Rectal smooth muscle tissue (tissue), 1 donor: ENCODE results near the gene NCOA7.

ENCODE experiments used
- H3K27ac ChIP-seq: one replicate; pipeline ENCODE4 v1.7.0; 2013; ENCODE audit warnings: low read depth, low read length, inconsistent platforms
- H3K27me3 ChIP-seq: one replicate; pipeline ENCODE4 v1.7.0; 2013; ENCODE audit warnings: low read length; ENCODE audit not compliant: control insufficient read depth, insufficient read depth
- H3K36me3 ChIP-seq: one replicate; pipeline ENCODE4 v1.7.0; 2013; ENCODE audit warnings: low read length; ENCODE audit not compliant: control insufficient read depth, insufficient read depth
- H3K4me1 ChIP-seq: one replicate; pipeline ENCODE4 v1.7.0; 2013; ENCODE audit warnings: low read length; ENCODE audit not compliant: control insufficient read depth, insufficient read depth
- H3K4me3 ChIP-seq: one replicate; pipeline ENCODE4 v1.7.0; 2013; ENCODE audit warnings: low read length
- H3K9ac ChIP-seq: one replicate; pipeline ENCODE4 v1.7.0; 2013; ENCODE audit warnings: low read length

Gene NCOA7

DNA sequence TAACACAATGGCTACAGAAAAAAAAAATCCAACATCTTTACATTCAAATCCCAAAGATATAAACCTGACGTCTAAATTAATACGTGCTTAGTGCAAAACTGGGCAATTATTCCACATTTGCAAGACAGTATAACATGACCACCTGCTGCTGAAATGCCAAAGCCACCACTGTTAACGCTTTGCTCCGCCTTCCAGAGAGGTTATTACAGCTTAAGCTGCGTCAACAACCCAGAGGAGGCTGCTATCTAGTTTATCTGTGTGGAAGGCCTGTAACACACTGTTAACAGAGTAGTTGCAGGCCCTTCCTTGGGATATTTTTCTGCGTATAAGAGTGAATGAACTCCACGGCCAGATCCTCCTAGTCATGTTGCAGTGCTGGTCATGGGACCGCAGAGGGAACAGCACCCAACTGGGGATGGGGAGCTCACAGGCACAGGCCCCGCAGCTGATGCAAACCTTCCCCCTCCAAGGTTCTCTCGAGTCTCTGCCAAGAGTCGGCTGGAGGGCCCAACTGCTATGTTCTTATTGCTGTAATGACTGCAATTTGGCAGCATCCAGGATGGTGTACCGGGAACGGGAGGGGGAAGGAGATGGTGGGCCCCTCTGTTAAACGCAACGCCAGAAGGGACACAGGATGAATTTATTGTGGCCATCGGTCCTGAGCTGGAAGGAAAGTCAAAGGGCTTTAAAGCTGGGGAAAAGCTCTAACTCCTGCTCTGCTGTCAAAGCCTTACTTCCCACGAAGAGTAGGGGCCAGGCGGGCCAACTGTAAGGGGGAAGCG is 993 bp upstream of the NCOA7 start:
- peaks cover 9% of the 10 kb centered on the region for H3K4me1 ChIP-seq

DNA sequence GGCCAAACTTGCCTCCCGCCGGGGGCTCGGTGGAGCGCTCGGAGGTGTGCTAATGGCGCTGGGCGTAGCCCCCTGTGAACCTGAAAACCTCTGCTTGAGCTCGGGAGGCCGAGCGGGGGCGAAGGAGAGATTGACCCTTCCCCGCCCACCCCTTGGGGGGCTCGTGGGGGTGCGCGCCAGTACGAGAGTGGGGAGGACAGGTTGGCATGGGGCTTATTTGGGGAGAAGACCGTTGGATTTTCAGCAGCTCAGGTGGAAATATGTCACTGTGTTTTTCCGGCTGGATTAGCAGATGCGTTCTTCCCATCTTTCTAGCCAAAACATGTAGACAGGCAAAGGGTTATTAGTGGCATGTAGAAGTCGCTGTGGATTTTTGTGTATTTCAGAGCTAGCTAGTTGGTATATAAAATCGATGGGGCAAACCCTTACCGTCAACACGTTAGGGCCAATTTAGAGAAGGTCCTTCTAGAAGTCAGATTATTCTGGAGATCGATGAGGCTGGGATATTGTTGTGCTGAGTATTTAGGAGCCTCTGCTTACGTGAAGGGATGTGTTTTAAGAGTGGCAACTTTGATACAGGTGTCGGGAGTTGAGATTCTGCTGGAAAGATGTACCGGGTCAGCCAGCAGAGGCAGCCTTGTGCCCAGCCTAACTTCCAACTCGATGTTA is 525 bp downstream of the NCOA7 start:
- Histone ChIP-seq H3K36me3 (no peaks in the 10 kb centered on the region), H3K27me3 (no peaks in the 10 kb centered on the region), H3K4me3 (peak overlapping the region; percentile 78), H3K9ac (peak overlapping the region; percentile 20), H3K27ac (peak overlapping the region; percentile 94), H3K4me1 (peaks cover 9% of the 10 kb centered on the region)

More for the DNA sequence above, 993 bp upstream of the NCOA7 start:
- Histone ChIP-seq H3K4me3 (peak overlapping the region; percentile 78), H3K9ac (peak overlapping the region; percentile 72), H3K27ac (peak overlapping the region; percentile 94), H3K27me3 (no peaks in the 10 kb centered on the region), H3K36me3 (no peaks in the 10 kb centered on the region)

DNA sequence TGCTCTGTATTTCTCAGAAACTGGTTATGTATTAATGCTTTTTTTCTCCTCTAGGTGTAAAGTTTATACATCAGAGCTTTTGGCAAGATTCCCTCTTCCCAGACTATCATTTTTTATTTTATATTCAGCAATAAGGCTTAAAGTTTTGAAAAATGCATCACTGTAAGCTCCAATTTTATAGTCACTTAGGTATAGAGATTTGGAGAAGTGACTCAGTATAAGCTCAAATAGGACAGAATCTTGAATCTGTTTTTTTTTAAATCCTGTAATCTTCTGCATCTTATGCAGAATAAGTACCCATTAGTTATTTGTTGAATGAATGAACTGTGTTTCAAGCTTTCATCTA is 1.0 kb downstream of the NCOA7 start:
- no peak overlapping the region for H3K27ac ChIP-seq
- H3K9ac ChIP-seq: no peak overlapping the region
- peak overlapping the region; percentile 78 for H3K4me3 ChIP-seq
- H3K36me3 ChIP-seq: no peaks in the 10 kb centered on the region
- H3K27me3 ChIP-seq: no peaks in the 10 kb centered on the region
- peaks cover 9% of the 10 kb centered on the region for H3K4me1 ChIP-seq

DNA sequence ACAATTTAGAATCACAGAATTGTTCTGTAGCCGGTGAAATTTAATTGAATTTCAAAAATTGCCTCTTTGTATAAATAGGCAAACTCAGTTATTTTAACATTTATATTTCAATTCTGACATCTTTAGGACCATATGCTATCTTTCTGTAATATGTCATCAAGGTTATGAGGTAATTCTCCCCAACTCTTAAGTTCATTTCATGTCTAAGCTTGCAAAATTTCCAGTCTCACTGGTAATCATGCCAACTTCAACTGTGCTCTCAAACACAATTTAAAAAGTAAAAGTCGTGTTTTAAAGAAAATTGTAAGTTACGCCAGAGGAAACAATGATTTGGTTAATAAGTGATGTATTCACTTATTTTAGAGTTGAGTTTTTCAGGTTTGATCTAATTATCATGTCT is 1.4 kb downstream of the NCOA7 start:
- no peaks in the 10 kb centered on the region for H3K36me3 ChIP-seq
- no peaks in the 10 kb centered on the region for H3K27me3 ChIP-seq
- H3K4me3 ChIP-seq: no peak overlapping the region
- H3K27ac ChIP-seq: no peak overlapping the region
- peaks cover 9% of the 10 kb centered on the region for H3K4me1 ChIP-seq
- H3K9ac ChIP-seq: no peak overlapping the region

DNA sequence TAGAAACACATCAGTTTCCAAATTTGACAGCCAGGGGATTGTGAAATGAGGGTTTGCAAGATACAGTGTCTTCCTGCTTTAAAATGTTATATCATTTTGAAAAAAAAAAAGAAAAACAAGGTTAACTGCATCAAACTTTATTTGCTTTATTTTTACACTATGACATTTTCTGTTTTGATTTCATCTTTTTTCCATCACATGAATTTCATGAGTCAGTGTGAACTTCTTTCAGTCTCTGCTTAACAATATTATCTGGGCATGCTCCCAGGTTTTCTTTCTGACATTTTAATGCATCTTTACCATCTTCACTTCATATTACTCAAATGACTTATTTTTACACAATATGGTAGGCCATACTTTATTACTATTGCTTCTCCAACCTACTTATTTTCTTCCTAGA is 1.9 kb downstream of the NCOA7 start:
- no peak overlapping the region for H3K4me3 ChIP-seq
- H3K27me3 ChIP-seq: no peaks in the 10 kb centered on the region
- H3K27ac ChIP-seq: no peak overlapping the region
- H3K4me1 ChIP-seq: peaks cover 9% of the 10 kb centered on the region
- H3K9ac ChIP-seq: no peak overlapping the region
- H3K36me3 ChIP-seq: no peaks in the 10 kb centered on the region

DNA sequence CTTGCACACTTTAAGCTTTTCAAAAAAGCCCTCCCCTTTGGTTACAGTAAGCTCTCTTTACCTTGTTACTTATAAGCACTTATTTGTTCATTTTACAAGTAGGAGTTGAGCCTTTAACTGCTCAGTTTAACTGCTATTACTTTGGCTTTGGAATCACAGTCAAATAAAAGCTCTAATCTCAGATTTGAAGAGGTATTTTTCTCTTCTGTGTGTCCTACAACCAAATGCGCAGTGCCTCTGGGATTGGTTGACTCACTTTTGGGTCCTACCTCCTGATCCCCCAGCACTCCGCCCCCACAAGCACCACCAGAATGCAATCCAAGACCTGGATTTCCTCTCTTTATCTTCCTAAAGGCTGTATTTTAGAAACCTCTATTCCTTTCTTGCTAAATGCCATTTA is 2.5 kb downstream of the NCOA7 start:
- H3K27ac ChIP-seq: no peak overlapping the region
- H3K36me3 ChIP-seq: no peaks in the 10 kb centered on the region
- no peak overlapping the region for H3K4me3 ChIP-seq
- peaks cover 9% of the 10 kb centered on the region for H3K4me1 ChIP-seq
- H3K9ac ChIP-seq: no peak overlapping the region
- no peaks in the 10 kb centered on the region for H3K27me3 ChIP-seq

DNA sequence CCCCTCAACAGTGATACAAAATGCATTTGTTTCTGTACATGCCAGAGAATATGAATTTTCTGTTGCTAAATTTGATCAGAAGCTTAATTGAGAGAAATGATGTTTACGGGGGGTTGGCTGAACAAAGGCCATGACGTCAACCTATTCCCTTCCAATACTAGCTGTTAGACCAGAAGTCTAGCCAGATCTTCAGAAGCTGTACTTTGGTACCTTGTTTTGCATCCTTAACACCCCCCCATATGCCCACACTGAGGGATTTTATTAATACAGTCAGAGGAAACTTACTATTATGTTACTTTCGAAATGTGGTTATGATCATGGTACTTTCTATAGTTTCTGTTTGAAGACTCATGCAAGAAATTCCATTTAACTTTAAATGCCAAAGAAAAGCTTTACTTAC is 3.1 kb downstream of the NCOA7 start:
- Histone ChIP-seq H3K4me3 (no peak overlapping the region), H3K9ac (no peak overlapping the region)

DNA sequence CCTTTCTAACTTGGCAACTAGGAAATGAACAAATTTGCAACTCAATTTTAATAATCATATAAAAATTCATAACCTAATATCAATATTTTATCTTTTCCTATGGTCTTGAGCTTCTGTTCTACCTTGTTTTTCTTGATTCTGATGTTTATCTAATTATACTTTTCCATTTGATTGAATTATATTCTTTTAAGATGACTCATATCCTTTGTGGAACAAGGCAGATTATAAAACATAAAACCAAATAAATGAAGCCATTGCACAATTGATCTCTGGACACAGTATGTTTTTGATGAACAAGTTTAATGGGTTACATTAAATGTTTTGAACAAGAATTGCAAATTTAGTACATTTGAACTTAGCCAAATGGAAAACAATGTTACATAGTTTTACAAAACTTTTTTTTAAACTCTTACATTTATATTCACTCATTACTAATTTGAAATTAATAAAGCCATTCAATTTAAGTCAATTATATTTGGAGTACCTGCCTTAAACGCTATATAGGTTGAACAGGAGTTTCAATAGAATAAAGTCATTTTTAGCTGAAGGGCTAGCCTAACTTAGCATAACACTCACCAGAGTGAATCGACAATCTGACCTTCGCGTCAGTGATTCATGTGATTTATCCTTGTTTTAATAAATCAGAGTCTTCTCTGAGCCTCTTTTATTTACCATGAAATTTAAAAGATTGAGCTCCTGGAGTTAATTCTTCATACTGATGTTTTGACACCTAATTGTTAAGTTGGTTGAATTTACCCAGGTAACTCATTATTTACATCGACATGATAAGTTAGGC is 3.8 kb downstream of the NCOA7 start:
- Histone ChIP-seq H3K27ac (no peak overlapping the region), H3K4me3 (no peak overlapping the region), H3K27me3 (no peaks in the 10 kb centered on the region), H3K9ac (no peak overlapping the region), H3K36me3 (no peaks in the 10 kb centered on the region), H3K4me1 (peaks cover 6% of the 10 kb centered on the region)

More for the DNA sequence above, 3.1 kb downstream of the NCOA7 start:
- Histone ChIP-seq H3K27me3 (no peaks in the 10 kb centered on the region), H3K27ac (no peak overlapping the region), H3K4me1 (peaks cover 9% of the 10 kb centered on the region), H3K36me3 (no peaks in the 10 kb centered on the region)

DNA sequence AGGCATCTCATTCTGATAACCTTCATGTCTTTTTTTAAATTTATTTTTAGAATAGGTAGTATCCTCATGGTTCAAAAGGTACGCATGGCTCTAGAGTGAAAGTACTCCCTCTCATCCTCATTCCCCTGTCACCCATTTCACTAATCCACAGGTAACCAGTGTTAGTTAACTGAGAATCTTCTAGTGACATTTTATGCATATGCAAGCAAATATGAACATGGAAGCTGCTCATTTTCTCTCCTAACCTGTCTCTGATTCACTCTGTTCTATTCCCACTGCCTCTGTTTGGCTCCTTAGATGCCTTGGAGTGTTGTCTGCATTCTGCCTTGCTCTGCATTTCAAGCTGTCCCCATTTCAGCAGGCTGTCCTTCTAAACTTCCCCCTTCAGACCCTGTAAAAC is 4.5 kb downstream of the NCOA7 start:
- H3K27me3 ChIP-seq: no peaks in the 10 kb centered on the region
- H3K4me1 ChIP-seq: peaks cover 2% of the 10 kb centered on the region
- H3K9ac ChIP-seq: no peak overlapping the region
- no peak overlapping the region for H3K4me3 ChIP-seq
- no peak overlapping the region for H3K27ac ChIP-seq
- no peaks in the 10 kb centered on the region for H3K36me3 ChIP-seq

DNA sequence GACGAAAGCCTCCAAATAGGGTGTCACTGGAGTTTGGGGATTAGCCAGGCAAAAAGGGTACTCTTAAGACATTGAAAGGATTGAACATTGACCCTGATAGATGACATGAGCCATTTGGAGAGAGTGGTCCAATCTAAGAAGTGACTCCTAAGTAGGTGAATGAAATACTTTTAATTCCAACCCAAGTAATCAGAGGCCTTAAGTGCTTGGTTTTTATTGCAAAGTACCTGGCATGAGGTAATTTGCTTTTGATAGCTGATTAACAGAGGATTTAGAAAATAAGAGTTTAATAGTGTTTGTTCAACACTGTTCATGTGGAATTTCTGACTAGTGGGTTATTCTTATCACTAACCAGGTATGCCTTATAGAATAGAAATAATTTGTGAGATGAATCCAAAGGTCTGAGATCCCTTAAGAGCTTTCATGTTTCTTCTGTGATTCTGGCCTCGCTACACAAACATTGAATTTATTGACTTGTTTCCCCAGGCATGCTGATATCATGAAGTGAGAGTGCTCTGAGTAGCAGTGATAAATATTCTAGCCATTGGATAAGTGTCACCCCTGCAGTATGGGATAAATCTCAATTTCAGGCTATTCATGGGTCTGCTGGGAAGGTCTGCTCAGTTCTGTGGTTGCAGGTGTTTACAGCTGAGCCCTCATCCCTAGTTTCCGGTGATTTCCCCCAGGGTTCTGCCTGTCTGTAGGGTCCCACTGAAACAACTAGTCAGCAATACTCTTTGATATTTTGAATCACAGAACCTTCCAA is 6.5 kb downstream of the NCOA7 start:
- no peaks in the 10 kb centered on the region for H3K36me3 ChIP-seq
- H3K4me3 ChIP-seq: no peak overlapping the region
- no peak overlapping the region for H3K27ac ChIP-seq
- no peaks in the 10 kb centered on the region for H3K27me3 ChIP-seq
- H3K9ac ChIP-seq: no peak overlapping the region
- H3K4me1 ChIP-seq: no peaks in the 10 kb centered on the region

DNA sequence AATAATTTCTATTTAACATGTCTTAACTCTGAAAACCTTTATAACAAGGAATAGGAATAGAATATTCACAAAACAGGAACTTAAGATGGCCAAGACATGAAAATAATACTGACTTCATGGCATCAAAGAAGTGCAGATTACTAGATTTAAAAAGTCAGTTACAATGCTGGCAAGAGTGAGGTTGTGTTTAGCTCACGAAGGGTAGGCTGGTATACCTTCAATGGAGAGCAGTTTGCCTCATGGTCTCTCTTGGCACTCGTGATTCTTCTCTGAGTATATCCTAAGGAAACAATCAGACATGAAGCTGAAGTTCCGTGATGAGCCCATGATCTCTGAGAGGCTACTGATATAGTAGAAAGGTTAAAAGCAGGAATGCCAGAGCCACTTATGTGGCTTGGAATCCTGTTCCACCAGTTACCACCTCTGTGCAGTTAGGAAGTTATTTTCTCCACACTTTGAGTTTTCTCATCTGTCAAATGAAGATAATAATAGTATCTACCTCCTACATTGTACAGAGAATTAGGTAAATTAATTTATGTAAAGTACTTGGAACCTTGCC is 7.2 kb downstream of the NCOA7 start:
- Histone ChIP-seq H3K36me3 (no peaks in the 10 kb centered on the region), H3K9ac (no peak overlapping the region), H3K4me1 (no peaks in the 10 kb centered on the region), H3K4me3 (no peak overlapping the region), H3K27ac (no peak overlapping the region), H3K27me3 (no peaks in the 10 kb centered on the region)
